ENCODE results near the gene CNN3. TPM values are rescaled to one million over a fixed set of nuclear protein-coding genes. Genes with fewer than 3 reads are reported as not detected.

Gene CNN3
- total RNA-seq, 2 experiments from 2014 or later, result not detected

- Histone ChIP-seq H3K4me3 (ENCODE audit: low read depth, low read length, poor library complexity, severe bottlenecking) (no peak overlapping the region), H3K9me2 (ENCODE audit: insufficient read depth, low read length) (no peaks in the 10 kb centered on the region), H3K4me1 (ENCODE audit: insufficient read depth, low read length, poor library complexity, severe bottlenecking) (peaks cover under 1% of the 10 kb centered on the region), H3K9me3 (ENCODE audit: low read length) (no peaks in the 10 kb centered on the region), H3K27ac (ENCODE audit: low read depth, low read length, poor library complexity, severe bottlenecking) (no peak overlapping the region), H4K20me1 (ENCODE audit: insufficient read depth, low read length) (no peaks in the 10 kb centered on the region), H3K4me2 (ENCODE audit: low read length) (no peak overlapping the region), H3K79me2 (ENCODE audit: insufficient read depth, low read depth, low read length) (no peaks in the 10 kb centered on the region), H3K36me3 (ENCODE audit: insufficient read depth, low read length) (no peaks in the 10 kb centered on the region), H2AFZ (ENCODE audit: low read length) (no peak overlapping the region)
- TF ChIP-seq CTCF (conservative IDR thresholded peaks at IDR 0.05; ENCODE audit: low read length) (no peak), EZH2phosphoT487 (IDR thresholded peaks at IDR 0.05; ENCODE audit: borderline replicate concordance, low read depth, low read length) (no peak)
- CTCF ChIA-PET (ENCODE audit: unreplicated experiment), result no interaction called here
- POLR2A ChIA-PET, result no interaction called here
- no peak for DNase-seq (ENCODE audit: low spot score)
- no TSS peak for BruUV-seq (replicated peaks)
- intact Hi-C loops (cut with micrococcal nuclease; ENCODE audit: unreplicated experiment), result no loop called here
Measured at GRCh38 chr1:94973309-94973922, 46.5 kb upstream of the CNN3 start.

GRCh38 chr1:94971491-94971924 lies 44.6 kb upstream of the CNN3 start:
- Histone ChIP-seq H3K79me2 (ENCODE audit: insufficient read depth, low read depth, low read length) (no peaks in the 10 kb centered on the region), H2AFZ (ENCODE audit: low read length) (no peak overlapping the region), H3K4me3 (ENCODE audit: low read depth, low read length, poor library complexity, severe bottlenecking) (no peak overlapping the region), H3K36me3 (ENCODE audit: insufficient read depth, low read length) (no peaks in the 10 kb centered on the region), H3K9me2 (ENCODE audit: insufficient read depth, low read length) (no peaks in the 10 kb centered on the region), H3K9me3 (ENCODE audit: low read length) (no peaks in the 10 kb centered on the region), H4K20me1 (ENCODE audit: insufficient read depth, low read length) (no peaks in the 10 kb centered on the region), H3K4me2 (ENCODE audit: low read length) (no peak overlapping the region), H3K4me1 (ENCODE audit: insufficient read depth, low read length, poor library complexity, severe bottlenecking) (no peaks in the 10 kb centered on the region), H3K27ac (ENCODE audit: low read depth, low read length, poor library complexity, severe bottlenecking) (no peak overlapping the region)
- no peak for DNase-seq (ENCODE audit: low spot score)
- ChIA-PET CTCF (ENCODE audit: unreplicated experiment) (no interaction called here), POLR2A (no interaction called here)
- intact Hi-C loops (cut with micrococcal nuclease; ENCODE audit: unreplicated experiment), result no loop called here
- TF ChIP-seq CTCF (conservative IDR thresholded peaks at IDR 0.05; ENCODE audit: low read length), result no peak
- no peak for TF ChIP-seq EZH2phosphoT487 (IDR thresholded peaks at IDR 0.05; ENCODE audit: borderline replicate concordance, low read depth, low read length)
- no TSS peak for BruUV-seq (replicated peaks)

- Histone ChIP-seq H3K9me2 (ENCODE audit: insufficient read depth, low read length) (no peaks in the 10 kb centered on the region), H3K4me3 (ENCODE audit: low read depth, low read length, poor library complexity, severe bottlenecking) (no peak overlapping the region), H4K20me1 (ENCODE audit: insufficient read depth, low read length) (no peaks in the 10 kb centered on the region), H3K4me2 (ENCODE audit: low read length) (no peak overlapping the region), H3K27ac (ENCODE audit: low read depth, low read length, poor library complexity, severe bottlenecking) (no peak overlapping the region), H3K9me3 (ENCODE audit: low read length) (no peaks in the 10 kb centered on the region), H3K79me2 (ENCODE audit: insufficient read depth, low read depth, low read length) (no peaks in the 10 kb centered on the region), H3K4me1 (ENCODE audit: insufficient read depth, low read length, poor library complexity, severe bottlenecking) (no peaks in the 10 kb centered on the region), H3K36me3 (ENCODE audit: insufficient read depth, low read length) (no peaks in the 10 kb centered on the region), H2AFZ (ENCODE audit: low read length) (no peak overlapping the region)
- POLR2A ChIA-PET, result no interaction called here
- intact Hi-C loops (cut with micrococcal nuclease; ENCODE audit: unreplicated experiment), result no loop called here
- no peak for TF ChIP-seq EZH2phosphoT487 (IDR thresholded peaks at IDR 0.05; ENCODE audit: borderline replicate concordance, low read depth, low read length)
- no peak for TF ChIP-seq CTCF (conservative IDR thresholded peaks at IDR 0.05; ENCODE audit: low read length)
- no TSS peak for BruUV-seq (replicated peaks)
- CTCF ChIA-PET (ENCODE audit: unreplicated experiment), result no interaction called here
- DNase-seq (ENCODE audit: low spot score), result no peak
Measured at GRCh38 chr1:94970783-94971182, 43.9 kb upstream of the CNN3 start.
